GM13977 (cell line): Measurements from ENCODE around the gene ACTR1A.

Source experiments
- DNase-seq: peaks from one replicate; pipeline ENCODE4 v3.0.0; 2012; ENCODE audit warnings: low spot score
- CTCF ChIP-seq: IDR thresholded peaks from 2 replicates; pipeline ENCODE4 v1.5.1; 2012; ENCODE audit warnings: mild to moderate bottlenecking, control low read depth; ENCODE audit not compliant: insufficient read depth; ENCODE audit errors: extremely low read depth, missing control alignments
- in situ Hi-C: fragments of 300-500 bp; cut with MboI; formaldehyde crosslinking; loops from one replicate; pipeline ENCODE4 v1.12.0; 2022; ENCODE audit warnings: low sequenced_read_pairs, low pct_unique_long_range_greater_than_20kb, mixed read lengths, inconsistent platforms; ENCODE audit not compliant: unreplicated experiment

Gene ACTR1A

GRCh38 chr10:102491136-102491535 lies 11.4 kb downstream of the ACTR1A start:
- TF ChIP-seq CTCF: no peak
- DNase-seq: no peak
- in situ Hi-C loops: no loop called here

- DNase-seq: no peak
- TF ChIP-seq CTCF: no peak
- in situ Hi-C loops: no loop called here
Measured at GRCh38 chr10:102485093-102485784, 17.3 kb downstream of the ACTR1A start.

GRCh38 chr10:102484021-102484420 lies 18.5 kb downstream of the ACTR1A start:
- no peak for DNase-seq
- TF ChIP-seq CTCF: no peak
- in situ Hi-C loops: no loop called here

GRCh38 chr10:102480396-102480795 lies 22.1 kb downstream of the ACTR1A start:
- no peak for TF ChIP-seq CTCF
- DNase-seq: no peak
- in situ Hi-C loops: no loop called here

GRCh38 chr10:102479651-102480050 lies 22.9 kb downstream of the ACTR1A start:
- no peak for TF ChIP-seq CTCF
- DNase-seq: no peak
- in situ Hi-C loops: no loop called here

- no peak for DNase-seq
Measured at GRCh38 chr10:102476466-102477141, 25.9 kb downstream of the ACTR1A start.

More at GRCh38 chr10:102476466-102477141, 25.9 kb downstream of the ACTR1A start:
- in situ Hi-C loops: no loop called here
- TF ChIP-seq CTCF: no peak
